GM12864 (cell line): ENCODE results near the gene FAM8A1.

ENCODE experiments used
- DNase-seq: peaks from one replicate; pipeline ENCODE4 v3.0.0-alpha.2; 2011; ENCODE audit warnings: low read depth
- H3K4me3 ChIP-seq: 2 replicates; pipeline ENCODE4 v1.5.1; 2011; ENCODE audit warnings: mild to moderate bottlenecking, low read depth, low read length, control low read depth
- TF ChIP-seq, protein P1 (sequence below): IDR thresholded peaks from 2 replicates; pipeline ENCODE4 v1.5.1; 2011; ENCODE audit warnings: low read depth, mild to moderate bottlenecking, moderate library complexity, low read length, control low read depth, inconsistent platforms; ENCODE audit errors: missing control alignments

The FAM8A1 gene

GRCh38 chr6:17602888-17603287 lies 2.8 kb downstream of the FAM8A1 start:
- H3K4me3 ChIP-seq, result no peak overlapping the region
- TF ChIP-seq, protein P1, sequence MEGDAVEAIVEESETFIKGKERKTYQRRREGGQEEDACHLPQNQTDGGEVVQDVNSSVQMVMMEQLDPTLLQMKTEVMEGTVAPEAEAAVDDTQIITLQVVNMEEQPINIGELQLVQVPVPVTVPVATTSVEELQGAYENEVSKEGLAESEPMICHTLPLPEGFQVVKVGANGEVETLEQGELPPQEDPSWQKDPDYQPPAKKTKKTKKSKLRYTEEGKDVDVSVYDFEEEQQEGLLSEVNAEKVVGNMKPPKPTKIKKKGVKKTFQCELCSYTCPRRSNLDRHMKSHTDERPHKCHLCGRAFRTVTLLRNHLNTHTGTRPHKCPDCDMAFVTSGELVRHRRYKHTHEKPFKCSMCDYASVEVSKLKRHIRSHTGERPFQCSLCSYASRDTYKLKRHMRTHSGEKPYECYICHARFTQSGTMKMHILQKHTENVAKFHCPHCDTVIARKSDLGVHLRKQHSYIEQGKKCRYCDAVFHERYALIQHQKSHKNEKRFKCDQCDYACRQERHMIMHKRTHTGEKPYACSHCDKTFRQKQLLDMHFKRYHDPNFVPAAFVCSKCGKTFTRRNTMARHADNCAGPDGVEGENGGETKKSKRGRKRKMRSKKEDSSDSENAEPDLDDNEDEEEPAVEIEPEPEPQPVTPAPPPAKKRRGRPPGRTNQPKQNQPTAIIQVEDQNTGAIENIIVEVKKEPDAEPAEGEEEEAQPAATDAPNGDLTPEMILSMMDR, result no peak
- no peak for DNase-seq

DNA sequence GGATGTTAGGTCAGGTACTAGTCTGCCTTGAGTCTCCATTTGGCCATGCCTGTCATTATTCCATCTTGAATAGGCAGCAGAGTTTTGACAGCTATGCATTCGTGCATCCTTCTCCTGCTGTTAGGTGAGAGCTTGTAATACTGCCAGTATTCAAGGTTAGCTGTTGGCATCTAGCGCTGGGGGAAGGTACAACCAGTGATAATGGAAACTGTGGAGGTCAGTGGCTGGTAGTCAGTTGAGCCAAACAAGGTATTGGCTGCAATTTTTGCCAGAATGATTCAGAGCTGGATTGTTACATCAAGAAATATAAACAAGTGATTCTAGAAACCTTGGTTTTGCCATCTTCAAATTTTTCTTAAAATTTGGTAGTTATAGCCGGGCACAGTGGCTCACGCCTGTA lies 6.5 kb downstream of the FAM8A1 start:
- no peak for DNase-seq
- no peak overlapping the region for H3K4me3 ChIP-seq
- TF ChIP-seq, protein P1, result no peak

- no peak for DNase-seq
- TF ChIP-seq, protein P1, result no peak
- no peak overlapping the region for H3K4me3 ChIP-seq
Measured at GRCh38 chr6:17610835-17611234, 10.7 kb downstream of the FAM8A1 start.

GRCh38 chr6:17612048-17612447 lies 11.9 kb downstream of the FAM8A1 start:
- TF ChIP-seq, protein P1, result no peak
- H3K4me3 ChIP-seq, result no peak overlapping the region
- no peak for DNase-seq

DNA sequence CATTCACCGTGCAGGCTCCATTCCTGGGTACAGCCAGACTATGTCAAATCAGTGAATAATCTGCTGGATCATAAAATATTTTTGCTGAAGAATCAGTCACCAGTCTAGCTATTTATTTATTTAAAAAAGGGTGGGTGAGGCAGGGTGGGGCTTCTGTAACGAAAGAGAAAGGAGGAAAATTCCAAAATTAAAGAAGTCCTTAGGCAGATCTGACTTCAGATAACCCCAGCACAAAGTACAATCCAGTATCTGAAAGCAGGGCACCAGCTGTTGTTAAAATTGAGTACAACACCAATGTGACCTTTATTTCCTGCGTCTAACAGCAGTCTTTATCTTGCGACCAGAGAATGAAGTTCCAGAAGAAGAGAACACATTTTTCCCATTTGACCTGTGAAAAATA lies 15.7 kb downstream of the FAM8A1 start:
- DNase-seq, result no peak
- H3K4me3 ChIP-seq, result no peak overlapping the region
- TF ChIP-seq, protein P1, result no peak

DNA sequence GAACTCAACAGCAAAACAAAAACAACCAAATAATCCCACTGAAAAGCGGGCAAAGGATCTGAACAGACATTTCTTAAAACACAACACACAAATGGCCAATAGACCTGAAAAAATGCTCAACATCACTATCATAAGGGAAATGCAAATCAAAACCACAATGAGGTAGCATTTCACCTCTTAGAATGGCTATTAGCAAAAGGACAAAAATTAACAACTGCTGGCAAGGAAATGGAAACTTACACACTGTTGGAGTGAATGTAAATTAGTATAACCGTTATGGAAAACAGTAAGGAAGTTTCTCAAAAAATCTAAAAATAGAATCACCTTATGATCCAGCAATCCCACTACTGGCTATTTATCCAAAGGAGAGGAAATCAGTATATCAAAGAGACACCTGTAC lies 20.9 kb downstream of the FAM8A1 start:
- no peak for DNase-seq
- TF ChIP-seq, protein P1, result no peak
- H3K4me3 ChIP-seq, result no peak overlapping the region

DNA sequence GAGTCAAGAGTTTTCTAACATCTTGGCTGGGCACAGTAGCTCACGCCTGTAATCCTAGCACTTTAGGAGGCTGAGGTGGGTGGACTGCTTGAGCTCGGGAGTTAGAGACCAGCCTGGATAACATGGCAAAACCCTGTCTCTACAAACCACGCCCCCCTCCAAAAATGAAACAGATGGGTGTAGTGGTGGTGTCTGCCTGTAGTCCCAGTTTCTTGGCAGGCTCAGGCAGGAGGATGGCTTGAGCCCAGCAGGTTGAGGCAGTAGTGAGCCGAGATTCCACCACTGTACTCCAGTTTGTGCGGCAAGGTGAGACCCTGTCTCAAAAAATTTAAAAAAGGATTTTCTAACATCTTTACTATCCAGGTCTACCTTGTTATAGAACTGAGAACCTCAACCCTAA lies 22.0 kb downstream of the FAM8A1 start:
- TF ChIP-seq, protein P1, result no peak
- no peak for DNase-seq
- no peak overlapping the region for H3K4me3 ChIP-seq
